GM18505 (cell line): ENCODE data around the gene RNF39.
"Not testable (repeated sequence)": the region's sequence is repeated elsewhere in the genome, so short reads cannot be mapped to it uniquely, and the experiment has no call there.

Experiments used
- ATAC-seq: cut with Tn5 transposase; IDR thresholded peaks from one replicate; pipeline ENCODE4 v1.9.1; 2021; ENCODE audit not compliant: unreplicated experiment
- POLR2A ChIP-seq: IDR thresholded peaks from 4 replicates; pipeline ENCODE4 v1.6.1; 2011; ENCODE audit warnings: borderline replicate concordance; ENCODE audit not compliant: insufficient read depth, insufficient read length; ENCODE audit errors: extremely low read depth

The RNF39 gene

GRCh38 chr6:30037182-30037788 lies 38.3 kb downstream of the RNF39 start:
- TF ChIP-seq POLR2A: no peak
- no peak for ATAC-seq

GRCh38 chr6:30035784-30036183 lies 39.8 kb downstream of the RNF39 start:
- TF ChIP-seq POLR2A: no peak
- ATAC-seq: no peak

- ATAC-seq: not testable (repeated sequence)
Measured at GRCh38 chr6:30033440-30033839, 42.1 kb downstream of the RNF39 start.

GRCh38 chr6:30031381-30031780 lies 44.2 kb downstream of the RNF39 start:
- TF ChIP-seq POLR2A: no peak
- no peak for ATAC-seq

GRCh38 chr6:30029588-30029987 lies 46.0 kb downstream of the RNF39 start:
- no peak for TF ChIP-seq POLR2A
- no peak for ATAC-seq

- ATAC-seq: no peak
- no peak for TF ChIP-seq POLR2A
Measured at GRCh38 chr6:30025186-30025585, 50.4 kb downstream of the RNF39 start.

GRCh38 chr6:30022712-30023111 lies 52.9 kb downstream of the RNF39 start:
- not testable (repeated sequence) for ATAC-seq

GRCh38 chr6:30022189-30022588 lies 53.4 kb downstream of the RNF39 start:
- no peak for TF ChIP-seq POLR2A

GRCh38 chr6:30020626-30021025 lies 54.9 kb downstream of the RNF39 start:
- ATAC-seq: no peak
- no peak for TF ChIP-seq POLR2A

More at GRCh38 chr6:30022189-30022588, 53.4 kb downstream of the RNF39 start:
- ATAC-seq: no peak
